GM12892 (cell line): Measurements from ENCODE around the gene ZNF440.

Source experiments
- POLR2A ChIP-seq: IDR thresholded peaks from 2 replicates; pipeline ENCODE4 v1.6.1; 2011; ENCODE audit warnings: low read depth, low read length, control low read depth
- POLR2AphosphoS5 ChIP-seq: IDR thresholded peaks from 2 replicates; pipeline ENCODE4 v1.6.1; 2011; ENCODE audit warnings: low read depth, low read length, control low read depth

- no peak for TF ChIP-seq POLR2AphosphoS5
- TF ChIP-seq POLR2A = peak; percentile 72; the same call in 1 of the 2 replicates
These were observed 47.2 kb upstream of the ZNF440 start, which contains the start of gene ZNF441 for GRCh38 chr19:11766597-11767591.
